Cerebellar cortex (tissue), 1 donor: Measurements from ENCODE around the gene PALLD.
"Not testable (repeated sequence)": the region's sequence is repeated elsewhere in the genome, so short reads cannot be mapped to it uniquely, and the experiment has no call there.

Experiments used
- DNase-seq: peaks from one replicate; pipeline ENCODE4 v3.0.0-alpha.2; 2015; ENCODE audit warnings: low spot score

The PALLD gene

DNA sequence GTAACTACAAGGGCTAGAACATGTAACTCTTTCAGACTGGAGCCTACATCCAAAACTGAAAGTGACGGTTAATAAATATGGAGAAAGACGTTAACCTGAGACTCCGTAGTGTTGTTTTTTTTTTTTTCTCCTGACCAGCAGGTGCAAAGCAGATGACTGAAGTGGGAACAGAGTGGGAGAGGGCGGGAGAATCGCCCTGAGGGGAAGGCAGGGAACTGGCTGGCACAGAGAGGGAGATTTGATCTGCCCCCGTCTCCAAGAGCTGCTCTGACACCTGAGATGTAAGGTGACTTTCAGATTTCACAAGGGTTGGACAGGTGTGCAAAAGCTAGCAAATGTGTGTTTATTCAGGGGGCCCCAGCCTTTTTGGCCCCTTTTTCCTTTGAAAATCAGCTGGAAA lies 180.2 kb downstream of the PALLD start:
- DNase-seq = no peak

DNA sequence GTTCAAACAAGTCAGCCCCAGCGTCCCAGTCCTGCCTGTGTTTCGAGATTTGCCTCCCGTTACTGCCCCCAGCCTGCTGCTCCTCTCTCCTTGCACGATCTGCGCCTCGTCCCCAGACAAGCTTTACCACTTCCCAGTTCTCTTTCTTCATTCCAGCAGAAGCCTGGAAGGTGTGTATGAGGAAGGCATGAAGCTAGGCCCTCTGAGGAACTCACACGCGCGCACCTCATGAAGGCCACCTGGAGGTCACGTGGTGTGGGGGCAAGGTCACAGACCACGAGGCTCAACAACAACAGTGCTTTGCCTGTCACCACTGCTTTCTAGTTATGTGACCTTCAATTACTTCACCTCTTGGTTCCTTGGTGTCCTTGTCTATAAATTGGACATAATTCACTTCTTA lies 181.0 kb downstream of the PALLD start:
- no peak for DNase-seq

- no peak for DNase-seq
Observed at GRCh38 chr4:168678751-168679366, 182.0 kb downstream of the PALLD start.

- DNase-seq = no peak
Observed at GRCh38 chr4:168679397-168679796, 182.5 kb downstream of the PALLD start.

- no peak for DNase-seq
Observed at GRCh38 chr4:168679819-168680218, 183.0 kb downstream of the PALLD start.

GRCh38 chr4:168682898-168683500 lies 186.1 kb downstream of the PALLD start:
- DNase-seq = no peak

- no peak for DNase-seq
Observed at GRCh38 chr4:168683595-168683994, 186.7 kb downstream of the PALLD start.

GRCh38 chr4:168685136-168685809 lies 188.4 kb downstream of the PALLD start:
- DNase-seq = no peak

DNA sequence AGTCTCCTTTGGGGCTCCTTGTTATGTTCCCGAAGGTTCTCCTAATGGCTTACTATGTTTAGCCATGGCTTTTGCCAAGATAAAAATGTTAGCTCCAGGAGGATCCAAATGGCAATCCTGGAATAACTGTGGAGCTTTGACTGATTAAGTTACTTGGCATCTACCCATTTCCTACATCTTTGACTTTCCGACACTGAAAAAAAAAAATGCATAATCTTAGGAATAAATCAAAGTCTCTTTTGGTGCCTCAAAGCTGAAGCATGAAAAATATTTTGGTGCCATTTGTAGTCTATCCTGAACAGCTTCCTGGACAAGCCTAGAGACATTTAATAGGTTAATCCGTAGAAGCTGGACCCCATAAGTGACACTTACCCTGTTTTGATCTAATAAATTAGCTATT lies 191.7 kb downstream of the PALLD start:
- DNase-seq = no peak

DNA sequence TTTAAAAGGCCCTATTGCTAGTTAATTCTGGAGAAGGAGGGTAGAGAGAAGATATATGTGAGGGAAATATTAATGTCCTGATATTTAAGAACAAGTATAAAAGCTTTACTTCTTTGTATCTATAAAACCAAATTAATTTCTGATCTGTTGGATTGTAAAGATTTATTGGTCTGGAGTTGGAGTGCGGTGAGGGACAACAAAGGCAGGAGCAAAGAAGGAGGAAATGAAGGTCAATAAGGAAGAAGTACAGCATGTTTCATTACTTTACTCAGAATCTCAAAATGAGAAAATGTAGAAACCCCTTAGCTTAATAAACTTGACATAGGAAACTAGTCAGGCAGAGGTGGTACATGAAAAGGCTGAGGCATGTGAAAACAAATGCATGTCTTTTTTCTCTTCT lies 192.9 kb downstream of the PALLD start:
- no peak for DNase-seq

DNA sequence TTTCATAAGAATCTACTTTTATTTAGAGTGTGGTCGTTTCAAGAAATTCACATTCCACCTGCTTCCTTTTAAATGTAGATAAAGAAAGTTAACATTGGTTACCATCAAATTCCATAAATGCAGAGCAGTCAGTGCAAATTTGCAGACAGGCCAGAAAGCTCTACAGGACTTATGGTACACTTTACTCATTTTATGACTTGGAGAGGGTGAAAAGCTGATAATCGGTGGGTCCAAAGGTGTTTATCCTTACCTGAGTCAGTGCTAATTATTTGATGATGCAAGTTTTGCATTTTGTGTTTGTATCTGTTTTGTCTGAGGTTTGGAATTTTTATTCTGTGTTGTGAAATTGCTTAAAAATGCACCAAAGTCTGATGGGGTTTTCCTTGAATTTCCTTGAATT lies 193.3 kb downstream of the PALLD start:
- no peak for DNase-seq

GRCh38 chr4:168691631-168692369 lies 194.9 kb downstream of the PALLD start:
- no peak for DNase-seq

GRCh38 chr4:168693750-168694490 lies 197.1 kb downstream of the PALLD start:
- DNase-seq = no peak

- no peak for DNase-seq
Observed at GRCh38 chr4:168694667-168695066, 197.8 kb downstream of the PALLD start.

GRCh38 chr4:168695288-168695687 lies 198.4 kb downstream of the PALLD start:
- no peak for DNase-seq

DNA sequence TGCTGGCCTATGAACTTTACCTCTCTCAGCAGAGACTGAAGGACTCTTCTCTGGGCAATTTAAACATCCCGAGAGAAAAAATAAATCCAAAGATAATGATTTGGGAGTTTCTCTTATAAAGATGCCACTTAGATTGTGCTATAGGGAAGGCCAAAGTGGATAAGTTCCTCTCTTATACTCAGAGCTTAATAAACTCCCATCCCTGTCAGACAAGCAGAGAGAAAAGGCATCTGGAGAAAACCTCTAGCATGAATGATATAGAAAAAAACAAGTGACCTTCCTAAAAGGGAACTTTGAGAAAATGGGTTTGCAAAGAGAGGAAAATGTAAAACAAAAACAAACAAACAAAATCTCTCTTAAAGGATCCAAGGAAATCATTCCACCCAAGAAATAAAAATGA lies 199.4 kb downstream of the PALLD start:
- DNase-seq = no peak

DNA sequence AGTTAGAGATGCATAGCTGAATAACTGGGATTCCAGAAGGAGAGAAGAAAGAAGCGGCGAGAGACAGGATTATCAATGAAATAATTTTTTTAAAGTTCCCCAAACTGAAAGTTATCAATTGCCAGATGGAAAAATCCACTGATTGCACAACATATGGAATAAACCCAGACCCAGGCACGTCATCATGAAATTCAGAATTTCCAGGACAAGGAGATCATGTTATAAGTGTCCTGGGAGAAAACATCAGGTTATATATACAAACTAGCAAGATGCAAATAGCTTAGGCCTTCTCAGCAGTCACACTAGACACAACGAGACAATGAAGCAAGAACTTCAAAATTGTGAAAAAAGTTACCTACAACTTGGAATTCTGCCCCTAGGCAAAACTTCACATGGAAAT lies 200.0 kb downstream of the PALLD start:
- DNase-seq = no peak

GRCh38 chr4:168699224-168699878 lies 202.5 kb downstream of the PALLD start:
- DNase-seq = no peak

GRCh38 chr4:168701061-168701460 lies 204.2 kb downstream of the PALLD start:
- DNase-seq = no peak

GRCh38 chr4:168702581-168703087 lies 205.8 kb downstream of the PALLD start:
- not testable (repeated sequence) for DNase-seq

- DNase-seq = no peak
Observed at GRCh38 chr4:168705121-168705520, 208.3 kb downstream of the PALLD start.
